ENCODE measurements around the gene ACACA.

Gene ACACA

GRCh38 chr17:37233036-37233435, 173.6 kb downstream of the ACACA start:
- Histone ChIP-seq H3K9me3 (ENCODE audit: control insufficient read depth, insufficient read depth, low read depth, low read length) (no peaks in the 10 kb centered on the region), H3K36me3 (ENCODE audit: control insufficient read depth in 2 of 2, insufficient read depth in 1 of 2, low read length in 2 of 2) (peaks cover 45 to 57% of the 10 kb centered on the region in 2 experiments), H3K4me3 (ENCODE audit: low read depth, low read length) (no peak overlapping the region), H3K4me1 (ENCODE audit: control insufficient read depth, insufficient read depth, low read length) (no peaks in the 10 kb centered on the region), H3K27ac (ENCODE audit: extremely low read depth, low read depth, low read length) (no peak overlapping the region)
- ChIA-PET POLR2A (no interaction called here), CTCF (interaction anchor here (1.1 to 1.6 kb wide), 4 partner anchors 15 to 629 kb away, joined by 4 to 6 read pairs (median 4); no protein-coding TSS in a partner anchor)
- TF ChIP-seq, protein P1, sequence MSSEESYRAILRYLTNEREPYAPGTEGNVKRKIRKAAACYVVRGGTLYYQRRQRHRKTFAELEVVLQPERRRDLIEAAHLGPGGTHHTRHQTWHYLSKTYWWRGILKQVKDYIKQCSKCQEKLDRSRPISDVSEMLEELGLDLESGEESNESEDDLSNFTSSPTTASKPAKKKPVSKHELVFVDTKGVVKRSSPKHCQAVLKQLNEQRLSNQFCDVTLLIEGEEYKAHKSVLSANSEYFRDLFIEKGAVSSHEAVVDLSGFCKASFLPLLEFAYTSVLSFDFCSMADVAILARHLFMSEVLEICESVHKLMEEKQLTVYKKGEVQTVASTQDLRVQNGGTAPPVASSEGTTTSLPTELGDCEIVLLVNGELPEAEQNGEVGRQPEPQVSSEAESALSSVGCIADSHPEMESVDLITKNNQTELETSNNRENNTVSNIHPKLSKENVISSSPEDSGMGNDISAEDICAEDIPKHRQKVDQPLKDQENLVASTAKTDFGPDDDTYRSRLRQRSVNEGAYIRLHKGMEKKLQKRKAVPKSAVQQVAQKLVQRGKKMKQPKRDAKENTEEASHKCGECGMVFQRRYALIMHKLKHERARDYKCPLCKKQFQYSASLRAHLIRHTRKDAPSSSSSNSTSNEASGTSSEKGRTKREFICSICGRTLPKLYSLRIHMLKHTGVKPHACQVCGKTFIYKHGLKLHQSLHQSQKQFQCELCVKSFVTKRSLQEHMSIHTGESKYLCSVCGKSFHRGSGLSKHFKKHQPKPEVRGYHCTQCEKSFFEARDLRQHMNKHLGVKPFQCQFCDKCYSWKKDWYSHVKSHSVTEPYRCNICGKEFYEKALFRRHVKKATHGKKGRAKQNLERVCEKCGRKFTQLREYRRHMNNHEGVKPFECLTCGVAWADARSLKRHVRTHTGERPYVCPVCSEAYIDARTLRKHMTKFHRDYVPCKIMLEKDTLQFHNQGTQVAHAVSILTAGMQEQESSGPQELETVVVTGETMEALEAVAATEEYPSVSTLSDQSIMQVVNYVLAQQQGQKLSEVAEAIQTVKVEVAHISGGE (tag by site-specific recombination; conservative IDR thresholded peaks at IDR 0.05; ENCODE audit: low read depth), result no peak
- TF ChIP-seq EGR2 (tag by site-specific recombination; IDR thresholded peaks at IDR 0.05; ENCODE audit: low read depth) (0 out of 2 replicates have a peak, but pooled peaks have one; percentile 0), ZSCAN5A (tag by site-specific recombination; IDR thresholded peaks at IDR 0.05) (no peak), KLF1 (tag by site-specific recombination; IDR thresholded peaks at IDR 0.05) (no peak)
- TF ChIP-seq, protein P2, sequence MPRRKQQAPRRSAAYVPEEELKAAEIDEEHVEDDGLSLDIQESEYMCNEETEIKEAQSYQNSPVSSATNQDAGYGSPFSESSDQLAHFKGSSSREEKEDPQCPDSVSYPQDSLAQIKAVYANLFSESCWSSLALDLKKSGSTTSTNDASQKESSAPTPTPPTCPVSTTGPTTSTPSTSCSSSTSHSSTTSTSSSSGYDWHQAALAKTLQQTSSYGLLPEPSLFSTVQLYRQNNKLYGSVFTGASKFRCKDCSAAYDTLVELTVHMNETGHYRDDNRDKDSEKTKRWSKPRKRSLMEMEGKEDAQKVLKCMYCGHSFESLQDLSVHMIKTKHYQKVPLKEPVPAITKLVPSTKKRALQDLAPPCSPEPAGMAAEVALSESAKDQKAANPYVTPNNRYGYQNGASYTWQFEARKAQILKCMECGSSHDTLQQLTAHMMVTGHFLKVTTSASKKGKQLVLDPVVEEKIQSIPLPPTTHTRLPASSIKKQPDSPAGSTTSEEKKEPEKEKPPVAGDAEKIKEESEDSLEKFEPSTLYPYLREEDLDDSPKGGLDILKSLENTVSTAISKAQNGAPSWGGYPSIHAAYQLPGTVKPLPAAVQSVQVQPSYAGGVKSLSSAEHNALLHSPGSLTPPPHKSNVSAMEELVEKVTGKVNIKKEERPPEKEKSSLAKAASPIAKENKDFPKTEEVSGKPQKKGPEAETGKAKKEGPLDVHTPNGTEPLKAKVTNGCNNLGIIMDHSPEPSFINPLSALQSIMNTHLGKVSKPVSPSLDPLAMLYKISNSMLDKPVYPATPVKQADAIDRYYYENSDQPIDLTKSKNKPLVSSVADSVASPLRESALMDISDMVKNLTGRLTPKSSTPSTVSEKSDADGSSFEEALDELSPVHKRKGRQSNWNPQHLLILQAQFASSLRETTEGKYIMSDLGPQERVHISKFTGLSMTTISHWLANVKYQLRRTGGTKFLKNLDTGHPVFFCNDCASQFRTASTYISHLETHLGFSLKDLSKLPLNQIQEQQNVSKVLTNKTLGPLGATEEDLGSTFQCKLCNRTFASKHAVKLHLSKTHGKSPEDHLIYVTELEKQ (tag by site-specific recombination; IDR thresholded peaks at IDR 0.05; ENCODE audit: borderline replicate concordance), result no peak

DNA sequence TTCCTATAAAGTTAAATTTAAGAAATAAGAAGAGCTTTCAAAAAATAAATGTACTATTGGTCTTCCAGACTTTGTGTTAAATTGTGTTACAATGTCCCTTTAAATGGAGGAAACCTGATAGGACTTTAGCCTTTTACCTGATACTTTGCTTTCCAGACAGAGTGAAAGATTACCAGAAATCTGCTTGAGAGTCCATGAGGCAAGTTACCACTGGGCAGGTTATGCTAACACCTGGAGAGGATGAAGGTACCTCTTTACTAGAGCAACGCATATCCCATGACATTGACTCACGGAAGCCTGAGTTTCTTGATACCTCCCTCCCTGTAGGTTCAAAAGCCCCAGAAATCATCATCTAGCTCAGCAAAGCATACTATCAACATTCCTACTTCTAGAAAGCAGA, 174.7 kb downstream of the ACACA start:
- Histone ChIP-seq H3K9me3 (ENCODE audit: control insufficient read depth, insufficient read depth, low read depth, low read length) (no peaks in the 10 kb centered on the region), H3K4me1 (ENCODE audit: control insufficient read depth, insufficient read depth, low read length) (no peaks in the 10 kb centered on the region), H3K27ac (ENCODE audit: extremely low read depth, low read depth, low read length) (no peak overlapping the region), H3K4me3 (ENCODE audit: low read depth, low read length) (no peak overlapping the region), H3K36me3 (ENCODE audit: control insufficient read depth in 2 of 2, insufficient read depth in 1 of 2, low read length in 2 of 2) (peaks cover 34 to 46% of the 10 kb centered on the region in 2 experiments)
- ChIA-PET CTCF (interaction anchor here (0.6 to 1.4 kb wide), 14 partner anchors 8 to 628 kb away, joined by 3 to 10 read pairs (median 3); no protein-coding TSS in a partner anchor), POLR2A (no interaction called here)
- TF ChIP-seq ZNF174 (tag by site-specific recombination; IDR thresholded peaks at IDR 0.05) (no peak), YY2 (tag by site-specific recombination; IDR thresholded peaks at IDR 0.05) (no peak), ZNF114 (tag by site-specific recombination; IDR thresholded peaks at IDR 0.05) (no peak), ZNF596 (tag by site-specific recombination; IDR thresholded peaks at IDR 0.05) (no peak), ZNF132 (tag by site-specific recombination; IDR thresholded peaks at IDR 0.05; ENCODE audit: borderline replicate concordance) (no peak), ZNF37A (tag by site-specific recombination; IDR thresholded peaks at IDR 0.05) (no peak)

DNA sequence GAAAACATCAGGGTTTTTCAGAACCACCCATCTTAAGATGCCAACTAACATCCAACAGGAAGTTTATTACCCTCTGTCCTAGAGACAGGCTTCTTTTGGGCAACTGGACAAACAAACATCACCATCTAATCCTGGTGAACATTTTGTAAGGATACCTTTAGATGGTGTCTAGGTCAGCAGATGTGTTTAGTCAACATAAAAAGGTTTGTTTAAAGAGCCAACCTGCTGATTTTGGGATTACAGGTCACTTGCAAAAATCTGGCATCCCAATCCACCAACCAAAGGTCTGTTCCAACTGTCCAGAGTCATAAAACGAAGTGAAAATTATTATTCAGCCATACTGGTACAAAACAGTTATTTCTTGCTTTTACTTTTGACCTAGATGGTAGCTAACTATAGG, 176.0 kb downstream of the ACACA start:
- Histone ChIP-seq H3K36me3 (ENCODE audit: control insufficient read depth in 2 of 2, insufficient read depth in 1 of 2, low read length in 2 of 2) (peaks cover 30 to 49% of the 10 kb centered on the region in 2 experiments), H3K27ac (ENCODE audit: extremely low read depth, low read depth, low read length) (no peak overlapping the region), H3K4me1 (ENCODE audit: control insufficient read depth, insufficient read depth, low read length) (no peaks in the 10 kb centered on the region), H3K9me3 (ENCODE audit: control insufficient read depth, insufficient read depth, low read depth, low read length) (no peaks in the 10 kb centered on the region), H3K4me3 (ENCODE audit: low read depth, low read length) (no peak overlapping the region)
- POLR2A ChIA-PET, result no interaction called here
- CTCF ChIA-PET, result interaction anchor here (1.2 to 1.5 kb wide), 4 partner anchors 9 to 143 kb away, joined by 3 to 5 read pairs (median 3); no protein-coding TSS in a partner anchor
- TF ChIP-seq ZNF121 (tag by site-specific recombination; IDR thresholded peaks at IDR 0.05) (no peak), KLF7 (tag by site-specific recombination; IDR thresholded peaks at IDR 0.05; ENCODE audit: borderline replicate concordance) (no peak), SP2 (tag by site-specific recombination; IDR thresholded peaks at IDR 0.05) (no peak), ZNF214 (tag by site-specific recombination; IDR thresholded peaks at IDR 0.05; ENCODE audit: borderline replicate concordance) (no peak), ZNF223 (tag by site-specific recombination; IDR thresholded peaks at IDR 0.05) (no peak), ZNF48 (tag by site-specific recombination; IDR thresholded peaks at IDR 0.05) (no peak), ZNF423 (tag by site-specific recombination; IDR thresholded peaks at IDR 0.05) (no peak), ZNF426 (tag by site-specific recombination; IDR thresholded peaks at IDR 0.05) (no peak)

All from HEK293 (cell line).